ENCODE results near the gene MGME1. TPM values are rescaled to one million over a fixed set of nuclear protein-coding genes. Genes with fewer than 3 reads are reported as not detected.

The MGME1 gene
- total and polyA plus RNA-seq, 7 donors, result 5.0 to 17.4 (median 14.8) TPM

DNA sequence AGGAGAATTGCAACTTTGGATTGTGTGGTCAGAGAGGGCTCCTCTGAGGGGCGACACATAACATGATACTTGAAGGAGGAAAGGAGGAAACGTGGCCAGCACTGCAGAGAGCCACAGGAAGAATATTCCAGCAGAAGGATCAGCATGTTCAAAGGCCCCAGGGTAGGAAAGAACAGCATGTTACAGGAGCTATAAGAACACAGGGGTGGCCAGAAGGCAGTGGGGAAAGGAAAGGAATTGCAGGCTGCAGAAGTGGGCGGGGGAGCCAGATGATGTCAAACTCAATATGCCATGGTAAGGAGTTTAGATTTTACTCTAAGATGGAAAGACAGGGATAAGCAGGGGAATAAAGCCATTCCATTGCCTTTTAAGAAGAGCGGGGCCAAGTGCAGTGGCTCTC is 30.7 kb downstream of the MGME1 start:
- intact Hi-C loops (cut with DNase I), result loop anchor here (10.0 kb wide), 1 partner anchor 495 kb away; no protein-coding TSS in a partner anchor
- no peak for DNase-seq

DNA sequence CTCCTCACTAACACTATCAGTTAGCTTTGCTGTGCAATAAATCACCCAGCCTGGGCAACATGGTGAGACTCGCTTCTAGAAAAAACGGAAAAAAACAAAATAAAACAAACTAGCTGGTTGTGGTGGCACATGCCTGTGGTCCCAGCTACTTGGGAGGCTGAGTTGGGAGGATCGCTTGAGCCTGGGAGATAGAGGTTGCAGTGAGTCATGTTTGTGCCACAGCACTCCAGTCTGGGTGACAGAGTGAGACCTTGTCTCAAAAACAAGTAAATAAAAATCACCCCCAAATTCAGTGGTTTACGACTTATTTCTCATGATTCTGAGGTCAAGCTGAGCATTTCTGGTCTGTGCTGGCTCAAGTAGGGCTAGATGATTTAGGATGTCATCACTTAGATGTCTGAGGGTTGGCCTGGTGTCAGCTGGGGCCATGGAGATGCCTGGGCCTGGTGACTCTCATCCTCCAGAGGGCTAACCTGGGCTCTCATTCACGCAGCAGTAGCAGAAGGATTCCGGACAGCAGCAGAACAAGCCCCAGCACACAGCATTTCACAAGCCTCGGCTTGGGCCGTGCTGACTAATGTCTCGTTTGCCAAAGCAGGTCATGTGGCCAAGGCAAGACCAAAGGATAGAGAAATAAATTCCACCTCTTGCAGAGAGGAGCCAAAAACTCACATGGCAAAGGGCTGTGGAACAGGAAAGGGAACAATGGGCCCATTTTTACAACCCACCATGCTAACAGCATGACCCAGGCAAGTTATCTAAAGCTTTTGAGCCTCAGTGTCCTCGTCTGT is 32.5 kb downstream of the MGME1 start:
- TF ChIP-seq POLR2AphosphoS5 (IDR thresholded peaks at IDR 0.05) (peak in 2 of 4 donors; percentile 30 to 78), EP300 (IDR thresholded peaks at IDR 0.05) (peak in 1 of 4 donors; percentile 30), POLR2A (IDR thresholded peaks at IDR 0.05) (no peak)
- Histone ChIP-seq H3K4me1 (peaks cover 0 to 21% (median 10%) of the 10 kb centered on the region in 4 donors), H3K36me3 (no peaks in the 10 kb centered on the region), H3K9me3 (no peaks in the 10 kb centered on the region), H3K4me3 (no peak overlapping the region), H3K27ac (peak overlapping the region; percentile 50 to 75 (median 62)), H3K27me3 (no peaks in the 10 kb centered on the region)
- 64 to 83% methylated on average over 10 of the region's 10 CpGs for WGBS, 2 donors
- DNase-seq, result peak; percentile 93
- intact Hi-C loops (cut with DNase I), result loop anchor here (10.0 kb wide), 1 partner anchor 317 kb away; the partner anchor contains the start of gene RRBP1

More for the DNA sequence above, 30.7 kb downstream of the MGME1 start:
- Histone ChIP-seq H3K27ac (no peak overlapping the region), H3K27me3 (no peaks in the 10 kb centered on the region), H3K4me3 (no peak overlapping the region), H3K4me1 (peaks cover 0 to 25% (median 13%) of the 10 kb centered on the region in 4 donors), H3K9me3 (no peaks in the 10 kb centered on the region), H3K36me3 (no peaks in the 10 kb centered on the region)
- 86% methylated on average over 4 of the region's 4 CpGs for WGBS, 2 donors
- TF ChIP-seq, protein P1, sequence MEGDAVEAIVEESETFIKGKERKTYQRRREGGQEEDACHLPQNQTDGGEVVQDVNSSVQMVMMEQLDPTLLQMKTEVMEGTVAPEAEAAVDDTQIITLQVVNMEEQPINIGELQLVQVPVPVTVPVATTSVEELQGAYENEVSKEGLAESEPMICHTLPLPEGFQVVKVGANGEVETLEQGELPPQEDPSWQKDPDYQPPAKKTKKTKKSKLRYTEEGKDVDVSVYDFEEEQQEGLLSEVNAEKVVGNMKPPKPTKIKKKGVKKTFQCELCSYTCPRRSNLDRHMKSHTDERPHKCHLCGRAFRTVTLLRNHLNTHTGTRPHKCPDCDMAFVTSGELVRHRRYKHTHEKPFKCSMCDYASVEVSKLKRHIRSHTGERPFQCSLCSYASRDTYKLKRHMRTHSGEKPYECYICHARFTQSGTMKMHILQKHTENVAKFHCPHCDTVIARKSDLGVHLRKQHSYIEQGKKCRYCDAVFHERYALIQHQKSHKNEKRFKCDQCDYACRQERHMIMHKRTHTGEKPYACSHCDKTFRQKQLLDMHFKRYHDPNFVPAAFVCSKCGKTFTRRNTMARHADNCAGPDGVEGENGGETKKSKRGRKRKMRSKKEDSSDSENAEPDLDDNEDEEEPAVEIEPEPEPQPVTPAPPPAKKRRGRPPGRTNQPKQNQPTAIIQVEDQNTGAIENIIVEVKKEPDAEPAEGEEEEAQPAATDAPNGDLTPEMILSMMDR (IDR thresholded peaks at IDR 0.05), result no peak
- no peak for TF ChIP-seq POLR2AphosphoS5 (IDR thresholded peaks at IDR 0.05)
- no peak for TF ChIP-seq POLR2A (IDR thresholded peaks at IDR 0.05)
- TF ChIP-seq EP300 (IDR thresholded peaks at IDR 0.05), result no peak

GRCh38 chr20:18003897-18004296 is 35.1 kb downstream of the MGME1 start:
- no peak for TF ChIP-seq POLR2AphosphoS5 (IDR thresholded peaks at IDR 0.05)
- no peak for TF ChIP-seq EP300 (IDR thresholded peaks at IDR 0.05)
- intact Hi-C loops (cut with DNase I), result loop anchor here (10.0 kb wide), 1 partner anchor 319 kb away; the partner anchor contains the start of gene RRBP1

DNA sequence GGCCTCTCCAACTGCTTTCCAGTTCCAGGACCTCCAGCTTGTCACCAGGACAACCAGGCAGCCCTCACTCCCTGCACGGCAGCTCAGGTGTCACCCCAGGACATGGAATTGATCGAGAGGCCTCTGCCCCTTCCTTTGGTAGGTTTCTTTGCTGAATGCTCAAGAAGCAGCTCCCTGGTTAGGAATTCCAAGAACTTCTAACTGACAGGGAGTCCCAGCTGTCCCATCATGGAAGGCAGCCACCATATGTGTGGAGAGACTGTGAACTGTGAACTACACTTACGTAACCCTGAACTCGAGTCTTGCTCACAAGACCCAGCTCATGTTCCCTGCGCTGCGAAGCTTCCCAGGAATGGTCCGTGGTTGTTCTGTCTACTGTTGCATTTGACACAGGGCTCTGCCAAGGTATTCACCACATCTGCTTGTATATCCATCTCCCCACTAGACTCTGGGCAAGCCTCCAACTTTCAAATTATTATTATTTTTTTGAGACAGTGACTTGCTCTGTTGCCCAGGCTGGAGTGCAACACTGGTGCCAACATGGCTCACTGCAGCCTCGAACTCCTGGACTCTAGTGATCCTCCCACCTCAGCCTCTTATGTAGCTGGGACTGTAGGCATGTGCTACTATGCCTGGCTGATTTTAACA is 35.7 kb downstream of the MGME1 start:
- intact Hi-C loops (cut with DNase I), result loop anchor here (10.0 kb wide), 1 partner anchor 320 kb away; the partner anchor contains the start of gene RRBP1
- TF ChIP-seq EP300 (IDR thresholded peaks at IDR 0.05) (peak in 1 of 4 donors; percentile 13), POLR2A (IDR thresholded peaks at IDR 0.05) (no peak), POLR2AphosphoS5 (IDR thresholded peaks at IDR 0.05) (peak in 1 of 4 donors; percentile 8)
- TF ChIP-seq, protein P1 (IDR thresholded peaks at IDR 0.05), result no peak
- 81 to 82% methylated on average over 8 of the region's 8 CpGs for WGBS, 2 donors
- no peaks in the 10 kb centered on the region for H3K36me3 ChIP-seq
- H3K27me3 ChIP-seq, result no peaks in the 10 kb centered on the region
- H3K4me1 ChIP-seq, result peaks cover 0 to 35% (median 22%) of the 10 kb centered on the region in 4 donors
- peak overlapping the region in 1 of 4 donors; percentile 80 for H3K27ac ChIP-seq
- H3K9me3 ChIP-seq, result no peaks in the 10 kb centered on the region
- H3K4me3 ChIP-seq, result no peak overlapping the region
- no peak for DNase-seq

More at GRCh38 chr20:18003897-18004296, 35.1 kb downstream of the MGME1 start:
- no peaks in the 10 kb centered on the region for H3K27me3 ChIP-seq
- DNase-seq, result no peak
- peaks cover 0 to 35% (median 22%) of the 10 kb centered on the region in 4 donors for H3K4me1 ChIP-seq
- peak overlapping the region in 1 of 4 donors; percentile 80 for H3K27ac ChIP-seq
- H3K36me3 ChIP-seq, result no peaks in the 10 kb centered on the region
- no peak overlapping the region for H3K4me3 ChIP-seq
- no peaks in the 10 kb centered on the region for H3K9me3 ChIP-seq
- WGBS, 2 donors, result 18 to 46% methylated on average over 5 of the region's 5 CpGs

- 83 to 88% methylated on average over 21 of the region's 21 CpGs for WGBS, 2 donors
- Histone ChIP-seq H3K36me3 (no peaks in the 10 kb centered on the region), H3K9me3 (no peaks in the 10 kb centered on the region), H3K27me3 (no peaks in the 10 kb centered on the region), H3K4me3 (no peak overlapping the region), H3K27ac (peak overlapping the region in 1 of 4 donors; percentile 80), H3K4me1 (peaks cover 0 to 35% (median 22%) of the 10 kb centered on the region in 4 donors)
- no peak for DNase-seq
- TF ChIP-seq, protein P1 (IDR thresholded peaks at IDR 0.05), result no peak
- TF ChIP-seq POLR2A (IDR thresholded peaks at IDR 0.05) (no peak), EP300 (IDR thresholded peaks at IDR 0.05) (peak in 1 of 4 donors; percentile 28), POLR2AphosphoS5 (IDR thresholded peaks at IDR 0.05) (no peak)
- intact Hi-C loops (cut with DNase I), result loop anchor here (10.0 kb wide), 1 partner anchor 321 kb away; the partner anchor contains the start of gene RRBP1
These were observed 36.6 kb downstream of the MGME1 start for GRCh38 chr20:18005170-18005989.

All from sigmoid colon (tissue), 7 donors.